ENCODE data around the gene TRAF2.
"Not testable (repeated sequence)": the region's sequence is repeated elsewhere in the genome, so short reads cannot be mapped to it uniquely, and the experiment has no call there.

Gene TRAF2

GRCh38 chr9:136857581-136858412 lies 28.5 kb upstream of the TRAF2 start:
- no peak for DNase-seq

- DNase-seq: no peak
Observed at GRCh38 chr9:136858452-136858843, 27.9 kb upstream of the TRAF2 start.

GRCh38 chr9:136858844-136859757 lies 27.2 kb upstream of the TRAF2 start:
- no peak for DNase-seq

- no peak for DNase-seq
Observed at GRCh38 chr9:136860529-136860928, 25.8 kb upstream of the TRAF2 start.

- no peak for DNase-seq
Observed at GRCh38 chr9:136860933-136861873, 25.1 kb upstream of the TRAF2 start.

- no peak for DNase-seq
Observed at GRCh38 chr9:136861874-136862457, 24.4 kb upstream of the TRAF2 start.

- DNase-seq: no peak
Observed at GRCh38 chr9:136862849-136863622, 23.3 kb upstream of the TRAF2 start.

- no peak for DNase-seq
Observed at GRCh38 chr9:136863623-136864273, 22.6 kb upstream of the TRAF2 start.

GRCh38 chr9:136865041-136865767 lies 21.1 kb upstream of the TRAF2 start:
- no peak for DNase-seq

GRCh38 chr9:136865768-136866103 lies 20.6 kb upstream of the TRAF2 start:
- DNase-seq: no peak

GRCh38 chr9:136866898-136867421 lies 19.4 kb upstream of the TRAF2 start:
- not testable (repeated sequence) for DNase-seq

GRCh38 chr9:136867480-136867879 lies 18.8 kb upstream of the TRAF2 start:
- no peak for DNase-seq

GRCh38 chr9:136867917-136868316 lies 18.4 kb upstream of the TRAF2 start:
- no peak for DNase-seq

- no peak for DNase-seq
Observed at GRCh38 chr9:136868644-136869043, 17.7 kb upstream of the TRAF2 start.

GRCh38 chr9:136869611-136870010 lies 16.7 kb upstream of the TRAF2 start:
- DNase-seq: not testable (repeated sequence)

- no peak for DNase-seq
Observed at GRCh38 chr9:136875155-136875554, 11.2 kb upstream of the TRAF2 start.

GRCh38 chr9:136876476-136876875 lies 9.8 kb upstream of the TRAF2 start:
- DNase-seq: no peak

- DNase-seq: no peak
Observed at GRCh38 chr9:136880651-136881050, 5.7 kb upstream of the TRAF2 start.

- DNase-seq: peak; percentile 41 to 56
Observed at GRCh38 chr9:136881691-136882108, 4.6 kb upstream of the TRAF2 start.
